ENCODE results near the gene FAM117A. TPM values are rescaled to one million over a fixed set of nuclear protein-coding genes. Genes with fewer than 3 reads are reported as not detected.

The FAM117A gene
- total and polyA plus RNA-seq, 2 of the 4 experiments (the other 2 are of a cell fraction): 0.72 to 3.4 TPM

GRCh38 chr17:49708515-49709183 is 55.3 kb downstream of the FAM117A start:
- Histone ChIP-seq H4K8ac (ENCODE audit: low read depth in 2 of 2, low read length in 2 of 2) (peak overlapping the region; percentile 53 to 99), H3K9ac (ENCODE audit: low read depth, low read length) (peak overlapping the region; percentile 56), H3K23ac (ENCODE audit: low read depth, low read length) (peak overlapping the region; percentile 25; the same call in 1 of the 2 replicates), H4K91ac (ENCODE audit: insufficient read depth, low read depth, low read length) (peak overlapping the region; percentile 54), H3K27ac (ENCODE audit: insufficient read depth, low read length) (peak overlapping the region; percentile 27; the same call in 1 of the 2 replicates), H2BK120ac (ENCODE audit: low read depth, low read length) (no peak overlapping the region), H2AFZ (replicated peaks; ENCODE audit: low read length, poor library complexity) (peak overlapping the region; percentile 96), H3K27me3 (ENCODE audit: control insufficient read depth, insufficient read depth, low read length) (no peaks in the 10 kb centered on the region), H3K79me1 (ENCODE audit: low read depth in 1 of 2, low read length in 2 of 2) (peaks cover 26 to 35% of the 10 kb centered on the region in 2 experiments), H3K4ac (ENCODE audit: low read depth, low read length) (peak overlapping the region; percentile 85), H2AK5ac (ENCODE audit: low read depth, low read length) (no peak overlapping the region), H2BK5ac (ENCODE audit: low read depth, low read length, poor library complexity, severe bottlenecking) (peak overlapping the region; percentile 43), H4K20me1 (ENCODE audit: insufficient read depth, low read length) (no peaks in the 10 kb centered on the region), H3K4me2 (ENCODE audit: low read depth, low read length) (peak overlapping the region; percentile 89), H3K36me3 (ENCODE audit: control insufficient read depth, insufficient read depth, low read length) (peaks cover 17% of the 10 kb centered on the region), H2BK15ac (ENCODE audit: low read depth, low read length) (no peak overlapping the region), H2AK9ac (replicated peaks; ENCODE audit: low read depth, low read length, poor library complexity) (peak overlapping the region; percentile 88), H3K4me3 (ENCODE audit: insufficient read depth, low read depth, low read length) (peak overlapping the region; percentile 58), H4K5ac (ENCODE audit: low read depth, low read length) (peak overlapping the region; percentile 98), H3K14ac (replicated peaks; ENCODE audit: low read depth, low read length) (peak overlapping the region; percentile 81), H3K18ac (ENCODE audit: low read depth, low read length) (no peak overlapping the region), H2BK20ac (ENCODE audit: low read depth, low read length) (no peak overlapping the region), H3K9me1 (ENCODE audit: insufficient read depth, low read length) (peaks cover 7% of the 10 kb centered on the region; the same call in 1 of the 2 replicates), H3K56ac (ENCODE audit: extremely low read depth, insufficient read depth, low read length) (no peak overlapping the region), H3K9me3 (ENCODE audit: control insufficient read depth, insufficient read depth, low read length) (no peaks in the 10 kb centered on the region), H3K4me1 (ENCODE audit: control insufficient read depth, insufficient read depth, low read length) (peaks cover 5% of the 10 kb centered on the region)
- dilution Hi-C loops (cut with HindIII; ENCODE audit: low sequenced_read_pairs, unreplicated experiment): no loop called here
- POLR2A ChIA-PET (ENCODE audit: unreplicated experiment): no interaction called here
- no peak for ATAC-seq (ENCODE audit: low read depth)
- 50% methylated on average over 3 of the region's 15 CpGs; no CpG with 5 or more reads in 1 of the 2 experiments for WGBS, 2 experiments (ENCODE audit: extremely low coverage in 2 of 2, insufficient read length in 1 of 2)
- no TSS peak for BruUV-seq (replicated peaks)
- DNase-seq: no peak
- intact Hi-C loops (cut with micrococcal nuclease): loop anchor here (1.0 to 2.0 kb wide), 2 partner anchors 71 to 80 kb away; partner anchors contain the start of gene KAT7
- CTCF ChIA-PET: interaction anchor here (0.7 to 1.5 kb wide), 7 partner anchors 9 to 151 kb away, joined by 3 to 5 read pairs (median 3); no protein-coding TSS in a partner anchor
- in situ Hi-C loops (cut with MboI; ENCODE audit: low sequenced_read_pairs): loop anchor here (5.0 to 10.0 kb wide), 2 partner anchors 139 to 286 kb away; partner anchors contain the start of genes DLX3 and TAC4
- TF ChIP-seq MXI1 (IDR thresholded peaks at IDR 0.05; ENCODE audit: borderline replicate concordance, low read depth, low read length): no peak
- no peak for TF ChIP-seq POLR2A (IDR thresholded peaks at IDR 0.05; ENCODE audit: low read depth, low read length)
- TF ChIP-seq BHLHE40 (IDR thresholded peaks at IDR 0.05; ENCODE audit: low read depth, low read length): no peak
- no peak for TF ChIP-seq RFX5 (IDR thresholded peaks at IDR 0.05; ENCODE audit: low read depth, low read length)
- TF ChIP-seq RCOR1 (IDR thresholded peaks at IDR 0.05; ENCODE audit: insufficient replicate concordance, low read length): no peak
- no peak for TF ChIP-seq CTCF (conservative IDR thresholded peaks at IDR 0.05; ENCODE audit: low read depth, low read length)
- no peak for TF ChIP-seq MAFK (IDR thresholded peaks at IDR 0.05; ENCODE audit: low read depth, low read length)
- no peak for TF ChIP-seq SMC3 (IDR thresholded peaks at IDR 0.05; ENCODE audit: low read depth, low read length)
- TF ChIP-seq ELK1 (IDR thresholded peaks at IDR 0.05; ENCODE audit: borderline replicate concordance, low read depth, low read length): no peak
- no peak for TF ChIP-seq CHD1 (IDR thresholded peaks at IDR 0.05; ENCODE audit: low read depth, low read length)
- TF ChIP-seq NFE2L2 (IDR thresholded peaks at IDR 0.05; ENCODE audit: low read depth, low read length): no peak
- no peak for TF ChIP-seq RAD21 (IDR thresholded peaks at IDR 0.05; ENCODE audit: low read length)
- no peak for TF ChIP-seq FOS (IDR thresholded peaks at IDR 0.05; ENCODE audit: low read depth, low read length)
- TF ChIP-seq USF2 (IDR thresholded peaks at IDR 0.05; ENCODE audit: low read depth, low read length): no peak
- no peak for TF ChIP-seq CEBPB (IDR thresholded peaks at IDR 0.05; ENCODE audit: low read depth, low read length)
